Left renal pelvis (tissue), 4 donors: ENCODE measurements around the gene DIS3L2. TPM values are rescaled to one million over a fixed set of nuclear protein-coding genes. Genes with fewer than 3 reads are reported as not detected.
"Not testable (repeated sequence)": the region's sequence is repeated elsewhere in the genome, so short reads cannot be mapped to it uniquely, and the experiment has no call there.

Experiments
- DNase-seq, 4 donors: peaks; one replicate each; pipeline ENCODE4 v3.0.0-alpha.2; 2013; ENCODE audit warnings: low read depth in 4 of 4, low spot score in 3 of 4
- polyA plus RNA-seq, 4 donors: library from polyadenylated mRNA; unstranded; fragments of 120-200 nt; gene quantifications; one replicate each; pipeline ENCODE4 v1.2.1, GENCODE V29; 2013; ENCODE audit not compliant: insufficient read length in 4 of 4

Gene DIS3L2
- polyA plus RNA-seq, 4 donors: 26.5 to 42.7 (median 33.0) TPM

GRCh38 chr2:232328516-232329460 is 367.3 kb downstream of the DIS3L2 start:
- no peak for DNase-seq

- no peak for DNase-seq
Observed at GRCh38 chr2:232329716-232330067, 368.2 kb downstream of the DIS3L2 start.

- no peak for DNase-seq
Observed at GRCh38 chr2:232330068-232330999, 368.8 kb downstream of the DIS3L2 start.

- DNase-seq: not testable (repeated sequence)
Observed at GRCh38 chr2:232331061-232331460, 369.5 kb downstream of the DIS3L2 start.

- not testable (repeated sequence) for DNase-seq
Observed at GRCh38 chr2:232331641-232332040, 370.1 kb downstream of the DIS3L2 start.

- DNase-seq: not testable (repeated sequence)
Observed at GRCh38 chr2:232332244-232332939, 370.9 kb downstream of the DIS3L2 start.

- no peak for DNase-seq
Observed at GRCh38 chr2:232332940-232333259, 371.4 kb downstream of the DIS3L2 start.

GRCh38 chr2:232333361-232334135 is 372.0 kb downstream of the DIS3L2 start:
- DNase-seq: no peak

- DNase-seq: not testable (repeated sequence)
Observed at GRCh38 chr2:232334136-232334884, 372.8 kb downstream of the DIS3L2 start.

GRCh38 chr2:232334885-232335205 is 373.3 kb downstream of the DIS3L2 start:
- not testable (repeated sequence) for DNase-seq

GRCh38 chr2:232335206-232335858 is 373.8 kb downstream of the DIS3L2 start:
- not testable (repeated sequence) for DNase-seq

- DNase-seq: no peak
Observed at GRCh38 chr2:232335859-232336215, 374.3 kb downstream of the DIS3L2 start.

GRCh38 chr2:232336241-232336736 is 374.8 kb downstream of the DIS3L2 start:
- DNase-seq: no peak

- DNase-seq: no peak
Observed at GRCh38 chr2:232336981-232337720, 375.6 kb downstream of the DIS3L2 start.

- DNase-seq: not testable (repeated sequence)
Observed at GRCh38 chr2:232338094-232338758, 376.7 kb downstream of the DIS3L2 start.

- DNase-seq: no peak
Observed at GRCh38 chr2:232338759-232339106, 377.2 kb downstream of the DIS3L2 start.
